ENCODE results near the gene FAM219B. TPM values are rescaled to one million over a fixed set of nuclear protein-coding genes. Genes with fewer than 3 reads are reported as not detected.

Gene FAM219B
- total RNA-seq, 1 experiment from 2014 or later = 73.7 TPM

- DNase-seq = no peak
- H3K4me1 Mint-ChIP-seq (ENCODE audit: low read depth, unreplicated experiment) = peaks cover 45% of the 10 kb centered on the region
- peaks cover 6% of the 10 kb centered on the region; the same call in 1 of the 2 replicates for H3K9me3 ChIP-seq
- intact Hi-C loops (cut with micrococcal nuclease; ENCODE audit: unreplicated experiment) = no loop called here
- ChIA-PET CTCF (interaction anchor here (1.2 to 1.4 kb wide), 3 partner anchors 10 to 88 kb away, joined by 3 to 4 read pairs (median 3); no protein-coding TSS in a partner anchor), POLR2A (no interaction called here)
- BruUV-seq (replicated peaks) = no TSS peak
- peaks cover 51% of the 10 kb centered on the region for H3K4me1 ChIP-seq
- TF ChIP-seq CTCF (IDR thresholded peaks at IDR 0.05; ENCODE audit: insufficient read depth in 1 of 2, low read depth in 1 of 2, low read length in 1 of 2, severe bottlenecking in 1 of 2, unreplicated experiment in 1 of 2) = no peak
- no peaks in the 10 kb centered on the region for H3K27me3 Mint-ChIP-seq (ENCODE audit: insufficient read depth, unreplicated experiment)
- H3K4me3 Mint-ChIP-seq (ENCODE audit: unreplicated experiment) = no peak overlapping the region
- H3K27me3 ChIP-seq (replicated peaks; ENCODE audit: control insufficient read depth, insufficient read depth, low read length) = no peaks in the 10 kb centered on the region
- peaks cover 64% of the 10 kb centered on the region for H3K36me3 Mint-ChIP-seq (ENCODE audit: insufficient read depth, unreplicated experiment)
- no peak overlapping the region for H3K4me3 ChIP-seq (ENCODE audit: low read depth, low read length)
- no peaks in the 10 kb centered on the region for H3K9me3 Mint-ChIP-seq (ENCODE audit: unreplicated experiment)
- H3K36me3 ChIP-seq (ENCODE audit: control insufficient read depth, insufficient read depth, low read length) = peaks cover 3% of the 10 kb centered on the region; the same call in 1 of the 2 replicates
- H3K27ac Mint-ChIP-seq (ENCODE audit: unreplicated experiment) = peak overlapping the region; percentile 86
Observed at GRCh38 chr15:74869372-74869725, 37.3 kb downstream of the FAM219B start.

GRCh38 chr15:74868059-74868458, 38.6 kb downstream of the FAM219B start:
- peak overlapping the region; percentile 57 for H3K27ac Mint-ChIP-seq (ENCODE audit: unreplicated experiment)
- Histone ChIP-seq H3K4me3 (ENCODE audit: low read depth, low read length) (no peak overlapping the region), H3K36me3 (ENCODE audit: control insufficient read depth, insufficient read depth, low read length) (peaks cover 3% of the 10 kb centered on the region; the same call in 1 of the 2 replicates), H3K4me1 (peaks cover 51% of the 10 kb centered on the region), H3K27me3 (replicated peaks; ENCODE audit: control insufficient read depth, insufficient read depth, low read length) (no peaks in the 10 kb centered on the region), H3K9me3 (peaks cover 6% of the 10 kb centered on the region; the same call in 1 of the 2 replicates)
- POLR2A ChIA-PET = no interaction called here
- H3K4me3 Mint-ChIP-seq (ENCODE audit: unreplicated experiment) = no peak overlapping the region
- no TSS peak for BruUV-seq (replicated peaks)
- peaks cover 65% of the 10 kb centered on the region for H3K36me3 Mint-ChIP-seq (ENCODE audit: insufficient read depth, unreplicated experiment)
- intact Hi-C loops (cut with micrococcal nuclease; ENCODE audit: unreplicated experiment) = no loop called here
- no peak for DNase-seq
- TF ChIP-seq CTCF (IDR thresholded peaks at IDR 0.05; ENCODE audit: insufficient read depth in 1 of 2, low read depth in 1 of 2, low read length in 1 of 2, severe bottlenecking in 1 of 2, unreplicated experiment in 1 of 2) = no peak
- CTCF ChIA-PET = no interaction called here
- no peaks in the 10 kb centered on the region for H3K9me3 Mint-ChIP-seq (ENCODE audit: unreplicated experiment)
- H3K4me1 Mint-ChIP-seq (ENCODE audit: low read depth, unreplicated experiment) = peaks cover 55% of the 10 kb centered on the region
- no peaks in the 10 kb centered on the region for H3K27me3 Mint-ChIP-seq (ENCODE audit: insufficient read depth, unreplicated experiment)

GRCh38 chr15:74867466-74868038, 39.1 kb downstream of the FAM219B start:
- Mint-ChIP-seq H3K36me3 (ENCODE audit: insufficient read depth, unreplicated experiment) (peaks cover 60% of the 10 kb centered on the region), H3K27ac (ENCODE audit: unreplicated experiment) (peak overlapping the region; percentile 57), H3K27me3 (ENCODE audit: insufficient read depth, unreplicated experiment) (no peaks in the 10 kb centered on the region), H3K4me1 (ENCODE audit: low read depth, unreplicated experiment) (peaks cover 52% of the 10 kb centered on the region), H3K9me3 (ENCODE audit: unreplicated experiment) (no peaks in the 10 kb centered on the region), H3K4me3 (ENCODE audit: unreplicated experiment) (peak overlapping the region; percentile 18)
- BruUV-seq (replicated peaks) = no TSS peak
- ChIA-PET POLR2A (no interaction called here), CTCF (no interaction called here)
- H3K27me3 ChIP-seq (replicated peaks; ENCODE audit: control insufficient read depth, insufficient read depth, low read length) = no peaks in the 10 kb centered on the region
- peaks cover 51% of the 10 kb centered on the region for H3K4me1 ChIP-seq
- no peak for DNase-seq
- no peak for TF ChIP-seq CTCF (IDR thresholded peaks at IDR 0.05; ENCODE audit: insufficient read depth in 1 of 2, low read depth in 1 of 2, low read length in 1 of 2, severe bottlenecking in 1 of 2, unreplicated experiment in 1 of 2)
- no peak overlapping the region for H3K4me3 ChIP-seq (ENCODE audit: low read depth, low read length)
- H3K9me3 ChIP-seq = peaks cover 6% of the 10 kb centered on the region; the same call in 1 of the 2 replicates
- intact Hi-C loops (cut with micrococcal nuclease; ENCODE audit: unreplicated experiment) = no loop called here
- H3K36me3 ChIP-seq (ENCODE audit: control insufficient read depth, insufficient read depth, low read length) = peaks cover 3% of the 10 kb centered on the region; the same call in 1 of the 2 replicates

All from Caco-2 (cell line).